Stimulated activated naive CD8-positive, alpha-beta T cell treated with anti-CD3 and anti-CD28 coated beads, Interleukin-15, Interleukin-2, amounts not matched to agents 100 U/mL and 50 U/mL, for 24 hours (primary cell): Measurements from ENCODE around the gene HGF.
"Not testable (repeated sequence)": the region's sequence is repeated elsewhere in the genome, so short reads cannot be mapped to it uniquely, and the experiment has no call there.

Source experiments
- ATAC-seq: fragments of 150-1000 bp; cut with Tn5 transposase; one replicate; pipeline ENCODE4 v1.10.0; 2021
- DNase-seq: peaks from one replicate; pipeline ENCODE4 v3.0.0; 2021

The HGF gene

GRCh38 chr7:81776161-81776560 lies 6.3 kb upstream of the HGF start:
- no peak for ATAC-seq
- no peak for DNase-seq

- no peak for DNase-seq
Measured at GRCh38 chr7:81775560-81775959, 5.7 kb upstream of the HGF start.

GRCh38 chr7:81774551-81774950 lies 4.7 kb upstream of the HGF start:
- no peak for DNase-seq
- no peak for ATAC-seq

More at GRCh38 chr7:81775560-81775959, 5.7 kb upstream of the HGF start:
- no peak for ATAC-seq

GRCh38 chr7:81770728-81771223 lies 929 bp upstream of the HGF start:
- DNase-seq = no peak
- no peak for ATAC-seq

- DNase-seq = no peak
- no peak for ATAC-seq
Measured at GRCh38 chr7:81768951-81769778, 682 bp downstream of the HGF start.

- no peak for DNase-seq
- ATAC-seq = no peak
Measured at GRCh38 chr7:81767926-81768325, 1.9 kb downstream of the HGF start.

- no peak for ATAC-seq
- DNase-seq = no peak
Measured at GRCh38 chr7:81761821-81762220, 8.0 kb downstream of the HGF start.

- no peak for ATAC-seq
- no peak for DNase-seq
Measured at GRCh38 chr7:81761031-81761430, 8.8 kb downstream of the HGF start.

GRCh38 chr7:81754918-81755696 lies 14.7 kb downstream of the HGF start:
- DNase-seq = no peak
- no peak for ATAC-seq

- ATAC-seq (no peak), DNase-seq (no peak)
Measured at GRCh38 chr7:81753392-81753791, 16.5 kb downstream of the HGF start.

GRCh38 chr7:81752318-81752714 lies 17.5 kb downstream of the HGF start:
- DNase-seq (no peak), ATAC-seq (no peak)

- DNase-seq (no peak), ATAC-seq (no peak)
Measured at GRCh38 chr7:81751619-81752317, 18.1 kb downstream of the HGF start.

GRCh38 chr7:81745637-81746036 lies 24.2 kb downstream of the HGF start:
- DNase-seq (no peak), ATAC-seq (no peak)

GRCh38 chr7:81744389-81744788 lies 25.5 kb downstream of the HGF start:
- DNase-seq = no peak
- no peak for ATAC-seq

GRCh38 chr7:81743665-81744064 lies 26.2 kb downstream of the HGF start:
- DNase-seq = no peak
- ATAC-seq = no peak

GRCh38 chr7:81743201-81743600 lies 26.6 kb downstream of the HGF start:
- no peak for DNase-seq
- ATAC-seq = no peak

GRCh38 chr7:81740403-81740802 lies 29.4 kb downstream of the HGF start:
- no peak for DNase-seq
- no peak for ATAC-seq

GRCh38 chr7:81736091-81736490 lies 33.8 kb downstream of the HGF start:
- ATAC-seq = no peak
- no peak for DNase-seq

- no peak for ATAC-seq
- DNase-seq = no peak
Measured at GRCh38 chr7:81725812-81726127, 44.1 kb downstream of the HGF start.

- ATAC-seq (no peak), DNase-seq (no peak)
Measured at GRCh38 chr7:81725003-81725811, 44.6 kb downstream of the HGF start.

- not testable (repeated sequence) for DNase-seq, ATAC-seq
Measured at GRCh38 chr7:81722250-81722649, 47.6 kb downstream of the HGF start.

GRCh38 chr7:81721437-81721836 lies 48.4 kb downstream of the HGF start:
- ATAC-seq (no peak), DNase-seq (no peak)
